Parathyroid adenoma (tissue), 2 donors: Measurements from ENCODE around the gene RPL7A.

Experiments used
- H2AFZ ChIP-seq: fragments of 300-600 bp; sonication (generic); one replicate; pipeline ENCODE4 v1.7.0; 2017; ENCODE audit warnings: antibody characterized with exemption, mild to moderate bottlenecking
- H3K27ac ChIP-seq: fragments of 300-600 bp; sonication (generic); one replicate; pipeline ENCODE4 v1.7.0; 2017
- H3K27me3 ChIP-seq: fragments of 300-600 bp; sonication (generic); one replicate; pipeline ENCODE4 v1.7.0; 2017; ENCODE audit warnings: low read length; ENCODE audit not compliant: control insufficient read depth, insufficient read depth
- H3K36me3 ChIP-seq: fragments of 300-600 bp; sonication (generic); one replicate; pipeline ENCODE4 v1.7.0; 2017; ENCODE audit warnings: low read length; ENCODE audit not compliant: control insufficient read depth, insufficient read depth
- H3K4me1 ChIP-seq: fragments of 300-600 bp; sonication (generic); one replicate; pipeline ENCODE4 v1.7.0; 2017; ENCODE audit warnings: control low read depth
- H3K4me2 ChIP-seq: fragments of 300-600 bp; sonication (generic); one replicate; pipeline ENCODE4 v1.7.0; 2017; ENCODE audit warnings: low read length
- H3K4me3 ChIP-seq: fragments of 300-600 bp; sonication (generic); one replicate; pipeline ENCODE4 v1.7.0; 2017; ENCODE audit warnings: low read depth, low read length
- H3K79me2 ChIP-seq: fragments of 300-600 bp; sonication (generic); one replicate; pipeline ENCODE4 v1.7.0; 2017; ENCODE audit warnings: control low read depth
- H3K9ac ChIP-seq: fragments of 300-600 bp; sonication (generic); one replicate; pipeline ENCODE4 v1.7.0; 2017; ENCODE audit warnings: mild to moderate bottlenecking
- H3K9me3 ChIP-seq: fragments of 300-600 bp; sonication (generic); one replicate; pipeline ENCODE4 v1.7.0; 2017; ENCODE audit warnings: low read length; ENCODE audit not compliant: control insufficient read depth
- CTCF ChIP-seq: fragments of 300-600 bp; sonication (generic); IDR thresholded peaks from one replicate; pipeline ENCODE4 v1.7.0; 2017; ENCODE audit warnings: antibody characterized with exemption, mild to moderate bottlenecking
- donor health status: primary hyperparathyroidism.

Gene RPL7A

GRCh38 chr9:133378408-133378962 is 30.5 kb downstream of the RPL7A start:
- no peak overlapping the region for H3K4me2 ChIP-seq
- no peak overlapping the region for H2AFZ ChIP-seq
- H3K4me3 ChIP-seq, result no peak overlapping the region
- H3K9me3 ChIP-seq, result no peaks in the 10 kb centered on the region
- H3K27ac ChIP-seq, result no peak overlapping the region
- no peaks in the 10 kb centered on the region for H3K27me3 ChIP-seq
- no peaks in the 10 kb centered on the region for H3K36me3 ChIP-seq
- no peak for TF ChIP-seq CTCF
- peaks cover 5% of the 10 kb centered on the region for H3K79me2 ChIP-seq
- H3K4me1 ChIP-seq, result no peaks in the 10 kb centered on the region
- H3K9ac ChIP-seq, result no peak overlapping the region

DNA sequence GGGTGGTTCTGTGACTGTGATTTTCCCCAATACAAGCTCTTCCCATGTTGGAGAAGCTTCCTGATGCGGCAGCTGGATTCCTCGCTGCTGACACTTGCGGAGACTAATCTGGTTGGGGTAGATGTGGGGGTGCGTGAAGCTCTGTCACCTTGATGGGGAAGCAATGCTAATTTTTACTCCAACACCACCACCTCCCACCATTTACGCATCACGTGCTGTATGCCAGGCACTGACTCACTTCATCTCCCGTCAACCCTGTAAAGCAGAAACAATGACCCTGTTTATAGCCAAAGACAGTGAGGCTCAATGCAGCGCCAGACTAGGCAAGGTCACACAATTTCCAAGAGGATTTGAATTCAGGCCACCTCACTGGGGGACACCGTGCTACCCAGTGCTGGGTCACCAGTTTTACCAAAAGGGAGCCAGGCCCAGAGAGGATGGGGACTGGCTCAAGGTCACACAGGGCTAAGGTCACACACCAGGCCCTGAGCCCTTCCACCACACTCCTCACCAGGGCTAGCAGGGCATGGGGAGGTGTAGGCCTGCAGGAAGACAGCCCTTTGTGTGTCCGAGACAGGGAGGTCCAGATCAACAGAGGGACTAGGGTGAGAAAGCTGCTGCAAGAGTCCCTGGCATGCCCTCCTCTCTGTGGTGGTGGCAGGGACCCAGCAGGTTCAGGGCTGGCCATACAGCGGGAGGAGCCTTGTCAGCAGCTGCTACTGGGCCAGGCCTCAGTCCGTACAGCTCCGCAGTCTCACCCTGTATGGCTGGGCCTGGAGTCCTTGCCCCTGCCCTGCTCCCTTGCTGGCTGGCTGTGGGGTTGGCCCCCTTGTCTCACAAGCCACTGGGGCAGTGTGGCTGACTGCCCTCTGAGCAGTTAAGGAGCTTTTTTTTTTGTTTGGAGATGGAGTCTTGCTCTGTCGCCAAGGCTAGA is 31.4 kb downstream of the RPL7A start:
- H3K27ac ChIP-seq, result no peak overlapping the region
- H2AFZ ChIP-seq, result no peak overlapping the region
- no peak overlapping the region for H3K9ac ChIP-seq
- peaks cover 5% of the 10 kb centered on the region for H3K79me2 ChIP-seq
- TF ChIP-seq CTCF, result no peak
- H3K36me3 ChIP-seq, result no peaks in the 10 kb centered on the region
- H3K4me2 ChIP-seq, result no peak overlapping the region
- no peaks in the 10 kb centered on the region for H3K4me1 ChIP-seq
- H3K27me3 ChIP-seq, result no peaks in the 10 kb centered on the region
- no peak overlapping the region for H3K4me3 ChIP-seq
- H3K9me3 ChIP-seq, result no peaks in the 10 kb centered on the region

DNA sequence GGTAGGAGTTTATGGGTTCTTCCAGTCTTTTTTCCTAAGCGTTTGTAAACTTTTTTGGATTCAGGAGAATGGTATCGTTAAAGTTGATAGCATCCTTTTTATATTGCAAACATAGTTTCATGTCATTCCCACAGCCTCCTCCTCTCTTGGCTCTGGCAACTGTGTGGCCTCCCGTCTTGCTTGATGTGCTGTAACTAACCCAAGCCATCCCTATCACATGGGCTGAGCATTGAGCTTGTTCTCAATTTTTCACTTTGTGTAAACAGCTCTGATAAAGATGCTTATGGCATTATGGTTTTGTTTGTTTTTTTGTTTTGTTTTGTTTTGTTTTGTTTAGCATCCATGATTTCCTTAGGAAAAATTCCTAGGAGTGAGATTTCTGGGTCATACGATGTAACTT is 32.7 kb downstream of the RPL7A start:
- Histone ChIP-seq H3K27me3 (no peaks in the 10 kb centered on the region), H3K36me3 (no peaks in the 10 kb centered on the region), H2AFZ (no peak overlapping the region), H3K79me2 (no peaks in the 10 kb centered on the region), H3K4me1 (no peaks in the 10 kb centered on the region), H3K27ac (no peak overlapping the region), H3K4me2 (no peak overlapping the region), H3K9ac (no peak overlapping the region), H3K9me3 (no peaks in the 10 kb centered on the region), H3K4me3 (no peak overlapping the region)
- no peak for TF ChIP-seq CTCF

DNA sequence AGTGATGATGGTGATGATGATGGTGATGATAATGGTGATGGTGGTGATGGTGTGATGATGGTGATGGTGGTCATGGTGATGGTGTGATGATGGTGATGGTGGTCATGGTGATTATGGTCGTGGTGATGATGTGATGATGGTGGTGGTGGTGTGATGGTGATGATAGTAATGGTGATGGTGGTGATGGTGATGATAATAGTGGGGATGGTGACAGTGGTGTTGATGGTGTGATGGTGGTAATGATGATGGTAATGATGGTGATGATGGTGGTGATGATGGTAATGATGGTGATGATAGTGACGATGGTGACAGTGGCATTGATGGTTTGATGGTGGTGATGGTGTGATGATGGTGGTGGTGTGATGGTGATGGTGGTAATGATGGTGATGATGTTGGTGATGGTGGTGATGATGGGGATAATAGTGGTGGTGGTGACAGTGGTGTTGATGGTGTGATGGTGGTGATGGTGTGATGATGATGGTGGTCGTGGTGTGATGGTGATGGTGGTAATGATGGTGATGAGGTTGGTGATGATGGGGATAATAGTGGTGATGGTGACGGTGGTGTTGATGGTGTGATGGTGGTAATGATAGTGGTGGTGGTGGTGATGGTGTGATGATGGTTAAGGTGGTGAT is 34.6 kb downstream of the RPL7A start:
- Histone ChIP-seq H3K9ac (no peak overlapping the region), H3K9me3 (no peaks in the 10 kb centered on the region), H3K36me3 (no peaks in the 10 kb centered on the region), H3K79me2 (no peaks in the 10 kb centered on the region), H3K27me3 (no peaks in the 10 kb centered on the region), H3K27ac (no peak overlapping the region), H2AFZ (no peak overlapping the region), H3K4me3 (no peak overlapping the region), H3K4me2 (no peak overlapping the region), H3K4me1 (no peaks in the 10 kb centered on the region)
- no peak for TF ChIP-seq CTCF
